Suprapubic skin (tissue), 4 donors: ENCODE data around the gene PRSS3.
"Not testable (repeated sequence)": the region's sequence is repeated elsewhere in the genome, so short reads cannot be mapped to it uniquely, and the experiment has no call there.

ENCODE experiments used
- EP300 ChIP-seq: sonication (generic); formaldehyde crosslinking; IDR thresholded peaks from one replicate; pipeline ENCODE4 v1.6.1; 2017; ENCODE audit warnings: antibody characterized with exemption
- POLR2A ChIP-seq, 2 donors: fragments of 450-650 bp; IDR thresholded peaks; one replicate each; pipeline ENCODE4 v1.6.1; 2017; ENCODE audit warnings: antibody characterized with exemption in 2 of 2, mild to moderate bottlenecking in 2 of 2, moderate library complexity in 2 of 2
- POLR2AphosphoS5 ChIP-seq, 3 donors: sonication (generic); formaldehyde crosslinking; IDR thresholded peaks; one replicate each; pipeline ENCODE4 v1.6.1; 2017; ENCODE audit warnings: antibody characterized with exemption in 3 of 3
- TF ChIP-seq, protein P1 (sequence below), 2 donors: fragments of 200-600 bp in 1 of 2; fragments of 450-650 bp in 1 of 2; sonication (generic) in 1 of 2; IDR thresholded peaks; one replicate each; pipeline ENCODE4 v1.5.1; 2016 to 2019; ENCODE audit warnings: antibody characterized with exemption in 2 of 2, mild to moderate bottlenecking in 1 of 2, moderate library complexity in 1 of 2

- TF ChIP-seq, protein P1, sequence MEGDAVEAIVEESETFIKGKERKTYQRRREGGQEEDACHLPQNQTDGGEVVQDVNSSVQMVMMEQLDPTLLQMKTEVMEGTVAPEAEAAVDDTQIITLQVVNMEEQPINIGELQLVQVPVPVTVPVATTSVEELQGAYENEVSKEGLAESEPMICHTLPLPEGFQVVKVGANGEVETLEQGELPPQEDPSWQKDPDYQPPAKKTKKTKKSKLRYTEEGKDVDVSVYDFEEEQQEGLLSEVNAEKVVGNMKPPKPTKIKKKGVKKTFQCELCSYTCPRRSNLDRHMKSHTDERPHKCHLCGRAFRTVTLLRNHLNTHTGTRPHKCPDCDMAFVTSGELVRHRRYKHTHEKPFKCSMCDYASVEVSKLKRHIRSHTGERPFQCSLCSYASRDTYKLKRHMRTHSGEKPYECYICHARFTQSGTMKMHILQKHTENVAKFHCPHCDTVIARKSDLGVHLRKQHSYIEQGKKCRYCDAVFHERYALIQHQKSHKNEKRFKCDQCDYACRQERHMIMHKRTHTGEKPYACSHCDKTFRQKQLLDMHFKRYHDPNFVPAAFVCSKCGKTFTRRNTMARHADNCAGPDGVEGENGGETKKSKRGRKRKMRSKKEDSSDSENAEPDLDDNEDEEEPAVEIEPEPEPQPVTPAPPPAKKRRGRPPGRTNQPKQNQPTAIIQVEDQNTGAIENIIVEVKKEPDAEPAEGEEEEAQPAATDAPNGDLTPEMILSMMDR (IDR thresholded peaks at IDR 0.05), result not testable (repeated sequence)
- TF ChIP-seq POLR2A (IDR thresholded peaks at IDR 0.05); POLR2AphosphoS5 (IDR thresholded peaks at IDR 0.05); EP300: not testable (repeated sequence)
These were observed 8.8 kb downstream of the PRSS3 start for GRCh38 chr9:33804196-33804595.
